Erythroblast (primary cell): ENCODE data around the gene SEC14L6.

ENCODE experiments used
- GATA1 ChIP-seq: IDR thresholded peaks from 2 replicates; pipeline ENCODE4 v1.6.1; 2011; ENCODE audit warnings: low read depth, mild to moderate bottlenecking, control low read depth, low read length, moderate library complexity
- POLR2A ChIP-seq: IDR thresholded peaks from 2 replicates; pipeline ENCODE4 v1.6.1; 2011; ENCODE audit warnings: mild to moderate bottlenecking, low read length

GRCh38 chr22:30538280-30538679, 8.3 kb downstream of the SEC14L6 start:
- TF ChIP-seq POLR2A (no peak), GATA1 (no peak)
